VCaP (cell line): Measurements from ENCODE around the gene LAMC2.

ENCODE experiments used
- H3K27ac ChIP-seq: fragments of 450-650 bp; 2 replicates; pipeline ENCODE4 v1.5.1; 2017
- TF ChIP-seq, protein P1 (sequence below): fragments of 450-650 bp; conservative IDR thresholded peaks from 2 replicates; pipeline ENCODE4 v1.5.1; 2017; ENCODE audit warnings: mild to moderate bottlenecking, moderate library complexity

Gene LAMC2

DNA sequence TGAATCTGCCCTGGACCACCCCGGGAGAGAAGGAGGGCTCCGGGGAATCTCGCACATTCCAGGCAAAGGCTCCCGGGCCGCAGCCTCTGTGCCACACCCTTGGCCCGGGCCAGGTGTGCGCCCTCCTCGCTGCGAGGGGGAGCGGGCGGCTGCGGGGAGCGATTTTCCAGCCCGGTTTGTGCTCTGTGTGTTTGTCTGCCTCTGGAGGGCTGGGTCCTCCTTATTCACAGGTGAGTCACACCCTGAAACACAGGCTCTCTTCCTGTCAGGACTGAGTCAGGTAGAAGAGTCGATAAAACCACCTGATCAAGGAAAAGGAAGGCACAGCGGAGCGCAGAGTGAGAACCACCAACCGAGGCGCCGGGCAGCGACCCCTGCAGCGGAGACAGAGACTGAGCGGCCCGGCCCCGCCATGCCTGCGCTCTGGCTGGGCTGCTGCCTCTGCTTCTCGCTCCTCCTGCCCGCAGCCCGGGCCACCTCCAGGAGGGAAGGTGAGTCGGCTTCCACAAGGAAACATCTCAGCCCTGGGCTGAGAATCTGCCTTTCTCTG is at the start of gene LAMC2:
Gene LAMC2 (plus strand): TSS at position 324 of the 550 bp plus-strand sequence. CDS start 89 bp downstream, at position 413.
- H3K27ac ChIP-seq = peak within 1 kb of the TSS; percentile 70

DNA sequence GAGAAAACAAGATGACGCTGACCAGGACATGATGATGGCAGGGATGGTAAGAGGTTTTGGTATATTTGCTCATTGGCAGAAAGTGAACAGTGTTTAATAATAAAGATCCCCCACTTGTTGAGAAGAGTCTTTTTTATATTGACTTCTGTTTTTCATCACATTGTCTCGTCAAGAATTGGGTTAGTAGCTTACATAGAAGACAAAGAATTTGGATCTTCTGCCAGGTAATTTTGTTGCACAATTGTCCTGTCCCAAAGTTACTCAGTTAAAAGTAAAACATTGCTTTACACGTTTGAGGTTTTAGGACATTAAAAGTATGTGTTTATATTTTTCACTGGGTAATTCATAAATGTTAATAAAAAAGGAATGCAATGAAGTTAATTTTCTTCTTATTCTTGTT is 48.3 kb upstream of the LAMC2 start:
- TF ChIP-seq, protein P1, sequence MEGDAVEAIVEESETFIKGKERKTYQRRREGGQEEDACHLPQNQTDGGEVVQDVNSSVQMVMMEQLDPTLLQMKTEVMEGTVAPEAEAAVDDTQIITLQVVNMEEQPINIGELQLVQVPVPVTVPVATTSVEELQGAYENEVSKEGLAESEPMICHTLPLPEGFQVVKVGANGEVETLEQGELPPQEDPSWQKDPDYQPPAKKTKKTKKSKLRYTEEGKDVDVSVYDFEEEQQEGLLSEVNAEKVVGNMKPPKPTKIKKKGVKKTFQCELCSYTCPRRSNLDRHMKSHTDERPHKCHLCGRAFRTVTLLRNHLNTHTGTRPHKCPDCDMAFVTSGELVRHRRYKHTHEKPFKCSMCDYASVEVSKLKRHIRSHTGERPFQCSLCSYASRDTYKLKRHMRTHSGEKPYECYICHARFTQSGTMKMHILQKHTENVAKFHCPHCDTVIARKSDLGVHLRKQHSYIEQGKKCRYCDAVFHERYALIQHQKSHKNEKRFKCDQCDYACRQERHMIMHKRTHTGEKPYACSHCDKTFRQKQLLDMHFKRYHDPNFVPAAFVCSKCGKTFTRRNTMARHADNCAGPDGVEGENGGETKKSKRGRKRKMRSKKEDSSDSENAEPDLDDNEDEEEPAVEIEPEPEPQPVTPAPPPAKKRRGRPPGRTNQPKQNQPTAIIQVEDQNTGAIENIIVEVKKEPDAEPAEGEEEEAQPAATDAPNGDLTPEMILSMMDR = no peak
- no peak overlapping the region for H3K27ac ChIP-seq

More for the DNA sequence above, at the start of gene LAMC2:
- TF ChIP-seq, protein P1 = peak; percentile 66

DNA sequence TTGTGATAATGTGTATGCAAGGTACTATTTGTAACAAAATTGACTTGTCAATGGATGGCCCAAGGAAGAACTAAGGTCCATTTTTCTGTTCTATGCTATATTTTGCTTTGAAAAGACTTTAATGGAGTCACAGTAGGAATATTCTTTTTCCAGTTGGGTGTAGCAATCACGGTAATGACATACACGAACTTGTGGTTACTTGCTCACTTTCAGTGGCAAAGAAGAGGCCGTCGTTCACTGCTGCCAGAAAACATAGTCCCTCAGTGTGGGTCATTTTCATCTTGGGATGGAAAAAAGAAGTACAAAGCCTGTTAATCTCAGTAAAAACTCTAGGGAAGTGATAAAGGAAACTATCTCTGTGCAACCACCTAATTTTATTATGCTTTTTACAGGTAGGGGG is 47.8 kb upstream of the LAMC2 start:
- TF ChIP-seq, protein P1 = no peak
- peak overlapping the region; percentile 36 for H3K27ac ChIP-seq

- TF ChIP-seq, protein P1 = no peak
- H3K27ac ChIP-seq = peak overlapping the region; percentile 36
These were observed 46.7 kb upstream of the LAMC2 start for GRCh38 chr1:183139281-183139942.

- TF ChIP-seq, protein P1 = no peak
- H3K27ac ChIP-seq = no peak overlapping the region
These were observed 45.4 kb upstream of the LAMC2 start for GRCh38 chr1:183140633-183141032.

GRCh38 chr1:183142171-183142570 is 43.9 kb upstream of the LAMC2 start:
- H3K27ac ChIP-seq = no peak overlapping the region
- TF ChIP-seq, protein P1 = no peak

GRCh38 chr1:183143576-183144315 is 42.3 kb upstream of the LAMC2 start:
- no peak overlapping the region for H3K27ac ChIP-seq
- TF ChIP-seq, protein P1 = no peak
